Stimulated activated CD8-positive, alpha-beta memory T cell treated with anti-CD3 and anti-CD28 coated beads, Interleukin-4, amount 100 ng/mL, for 24 hours (primary cell): Measurements from ENCODE around the gene GM2A.
"Not testable (repeated sequence)": the region's sequence is repeated elsewhere in the genome, so short reads cannot be mapped to it uniquely, and the experiment has no call there.

Experiments used
- DNase-seq: peaks from one replicate; pipeline ENCODE4 v3.0.0-alpha.2; 2020; ENCODE audit warnings: low read depth

The GM2A gene

DNA sequence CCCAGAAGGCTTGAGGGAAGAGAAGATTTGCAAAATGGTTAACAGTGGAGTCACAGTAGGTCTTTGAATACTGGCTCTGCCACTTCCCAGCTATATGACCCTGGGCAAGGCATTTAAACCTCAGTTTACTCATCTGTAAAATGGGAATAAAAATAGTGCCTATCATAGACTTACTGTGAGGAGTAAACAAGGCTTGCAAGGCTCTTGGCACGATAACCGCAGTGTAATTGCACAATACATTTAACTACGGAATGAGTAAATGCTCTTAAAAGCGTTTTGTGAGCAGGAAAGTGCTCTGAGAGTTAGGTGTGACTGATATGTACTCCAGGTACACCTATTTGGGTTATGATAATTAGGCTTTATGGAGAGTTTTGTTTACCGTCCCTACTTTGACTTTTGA, 42.2 kb downstream of the GM2A start:
- no peak for DNase-seq

DNA sequence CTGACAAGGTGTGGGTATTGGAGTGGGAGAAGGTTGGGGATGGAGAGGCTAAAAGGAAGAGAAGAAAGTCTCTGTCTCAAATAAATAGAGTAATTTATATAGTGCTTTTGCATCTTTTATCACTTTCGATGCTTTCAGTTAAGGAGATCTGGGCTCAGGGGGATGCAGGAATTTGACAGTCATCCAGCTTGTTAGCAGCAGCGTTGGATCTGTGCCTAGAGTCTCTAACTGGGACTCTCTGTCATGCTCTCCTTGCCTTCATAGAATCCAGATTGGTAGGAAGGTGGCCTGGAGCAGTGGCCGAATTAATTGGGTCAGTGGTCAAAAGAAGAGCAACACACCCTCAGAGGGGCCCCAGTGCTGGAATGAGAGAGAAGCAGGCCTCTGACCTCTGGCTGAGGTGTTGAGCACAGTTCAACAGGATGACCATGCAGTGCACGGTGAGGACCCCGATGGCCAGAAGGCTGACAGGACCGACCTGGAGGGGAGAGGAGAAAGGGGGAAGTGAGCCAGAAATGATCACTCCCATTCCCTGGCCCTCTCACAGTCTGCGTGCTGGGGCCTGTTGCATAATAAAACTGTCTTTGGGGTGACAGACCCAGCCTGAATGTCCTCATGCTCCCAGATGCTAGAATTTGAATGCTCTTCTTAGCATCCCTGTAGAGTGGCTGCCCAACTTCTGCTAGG, 42.9 kb downstream of the GM2A start:
- no peak for DNase-seq

DNA sequence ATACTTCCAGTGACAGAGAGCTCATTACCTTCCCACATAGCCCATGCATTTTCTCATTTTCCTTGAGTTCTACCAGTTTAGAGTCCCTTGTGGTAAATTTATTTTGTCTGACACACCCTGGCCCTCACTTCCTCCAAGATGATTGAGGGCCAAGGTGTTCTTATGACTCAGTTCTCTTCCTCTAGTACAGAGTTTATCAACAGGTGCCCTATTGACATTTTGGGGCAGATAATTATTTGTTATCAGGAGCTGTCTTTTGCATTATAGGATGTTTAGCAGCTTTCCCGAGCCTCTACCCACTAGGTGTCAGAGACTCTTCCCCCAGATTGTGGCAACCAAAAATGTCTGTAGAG, 43.5 kb downstream of the GM2A start:
- DNase-seq, result no peak

DNA sequence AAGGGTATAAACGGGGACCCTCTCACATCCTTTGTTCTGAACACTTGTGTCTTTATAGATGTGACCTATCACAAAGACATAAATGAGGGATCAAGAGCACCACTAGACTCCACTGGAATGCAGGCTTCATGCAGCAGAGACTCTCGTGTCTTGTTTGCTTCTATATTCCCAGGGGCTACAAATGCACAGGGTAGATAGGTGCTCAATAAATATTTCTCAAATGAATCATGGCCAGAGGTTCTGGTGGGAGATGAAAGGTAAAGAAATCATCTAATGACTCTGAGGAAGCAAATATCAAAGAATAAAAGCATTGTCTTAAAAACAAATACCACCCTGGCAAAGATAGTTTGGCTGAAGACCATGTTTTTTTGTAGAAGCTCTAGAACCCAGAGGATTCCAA, 44.0 kb downstream of the GM2A start:
- no peak for DNase-seq

DNA sequence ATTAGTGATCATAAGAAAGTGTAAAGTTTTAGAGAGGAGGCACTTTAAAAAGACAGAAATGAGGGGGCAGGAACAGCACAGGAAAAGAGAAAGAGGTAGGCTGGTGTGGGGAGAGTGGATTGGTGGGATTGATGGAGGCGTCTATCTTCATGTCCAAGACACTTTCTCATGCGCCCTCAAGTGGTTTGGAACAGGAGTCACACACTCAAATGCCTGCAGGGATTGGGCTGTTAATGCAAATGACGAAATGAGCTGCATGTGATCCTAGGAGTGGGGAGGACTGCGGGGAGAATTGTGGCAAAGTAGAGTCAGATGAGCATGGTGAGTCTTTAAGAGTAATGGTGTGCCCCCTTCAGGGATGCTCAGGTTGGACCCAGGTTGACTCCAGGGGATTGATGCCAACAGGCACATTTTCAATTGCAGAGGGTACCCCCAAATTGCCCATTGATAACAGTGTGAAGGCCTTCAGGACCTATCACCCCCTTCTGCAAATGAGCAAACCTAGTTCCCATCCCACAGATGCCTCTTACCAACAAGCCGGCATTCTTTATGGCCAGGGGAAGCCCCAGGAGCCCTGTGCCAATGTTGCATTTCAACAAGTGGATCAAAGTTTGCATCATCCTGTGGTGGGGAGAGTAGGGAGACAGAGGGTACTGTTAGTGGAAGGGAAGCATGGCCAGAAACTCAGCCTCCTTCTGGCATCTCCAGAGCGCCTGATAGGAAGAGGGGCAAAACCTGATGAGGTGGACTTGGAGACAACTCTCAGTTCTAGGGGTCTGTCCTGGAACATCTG, 45.3 kb downstream of the GM2A start:
- DNase-seq, result no peak

- DNase-seq, result no peak
Observed at GRCh38 chr5:151303666-151304065, 50.7 kb downstream of the GM2A start, which contains the start of gene SLC36A3. Gene SLC36A3 (minus strand): TSS chr5:151303766. CDS start chr5:151303354, 412 bp downstream.

DNA sequence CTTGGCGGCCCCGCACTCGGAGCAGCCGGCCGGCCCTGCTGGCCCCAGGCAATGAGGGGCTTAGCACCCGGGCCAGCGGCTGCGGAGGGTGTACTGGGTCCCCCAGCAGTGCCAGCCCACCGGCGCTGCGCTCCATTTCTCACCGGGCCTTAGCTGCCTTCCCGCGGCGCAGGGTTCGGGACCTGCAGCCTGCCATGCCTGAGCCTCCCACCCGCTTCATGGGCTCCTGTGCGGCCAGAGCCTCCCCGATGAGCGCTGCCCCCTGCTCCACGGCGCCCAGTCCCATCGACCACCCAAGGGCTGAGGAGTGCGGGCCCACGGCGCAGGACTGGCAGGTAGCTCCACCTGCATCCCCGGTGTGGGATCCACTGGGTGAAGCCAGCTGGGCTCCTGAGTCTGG, 56.3 kb downstream of the GM2A start:
- not testable (repeated sequence) for DNase-seq

- DNase-seq, result not testable (repeated sequence)
Observed at GRCh38 chr5:151309821-151310220, 56.8 kb downstream of the GM2A start.

DNA sequence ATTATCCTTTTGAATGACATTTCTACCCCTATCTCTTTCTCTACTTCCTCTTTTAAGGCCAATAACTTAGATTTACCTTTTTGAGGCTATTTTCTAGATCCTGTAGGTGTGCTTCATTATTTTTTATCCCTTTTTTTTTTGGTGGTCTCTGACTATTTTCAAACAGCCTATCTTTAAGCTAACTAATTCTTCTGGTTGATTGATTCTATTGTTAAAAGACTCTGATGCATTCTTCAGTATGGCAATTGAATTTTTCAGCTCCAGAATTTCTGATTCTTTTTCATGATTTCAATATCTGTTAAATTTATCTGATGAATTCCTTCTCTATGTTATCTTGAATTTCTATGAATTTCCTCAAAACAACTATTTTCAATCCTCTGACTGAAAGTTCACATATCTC, 57.9 kb downstream of the GM2A start:
- no peak for DNase-seq

DNA sequence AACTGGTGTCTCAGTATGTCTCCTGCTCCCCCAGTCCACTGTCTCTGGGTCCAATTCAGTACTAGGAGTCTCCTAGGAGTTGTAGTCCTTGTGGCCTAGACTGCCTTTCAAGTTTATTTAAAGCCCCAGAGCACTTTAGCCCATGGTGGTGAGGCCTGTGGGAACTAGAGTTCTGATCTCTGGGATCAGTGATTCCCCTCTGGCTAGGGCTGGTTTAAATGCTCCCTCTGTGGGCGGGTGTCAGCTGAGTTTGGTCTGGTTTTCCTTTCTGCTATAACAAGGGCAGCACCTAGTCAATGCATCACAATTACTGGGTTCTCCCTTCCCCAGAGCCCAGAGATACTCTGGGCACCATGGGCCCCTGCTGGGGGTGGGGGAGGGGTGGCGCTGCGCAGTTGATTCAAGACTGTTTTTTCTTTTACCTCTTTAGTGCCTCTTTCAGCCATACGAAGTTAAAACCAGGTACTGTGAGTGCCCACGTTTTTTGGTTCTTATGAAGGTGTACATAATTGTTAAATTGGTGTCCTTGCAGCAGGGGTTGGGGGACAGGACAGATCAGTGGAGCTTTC, 59.9 kb downstream of the GM2A start:
- no peak for DNase-seq

DNA sequence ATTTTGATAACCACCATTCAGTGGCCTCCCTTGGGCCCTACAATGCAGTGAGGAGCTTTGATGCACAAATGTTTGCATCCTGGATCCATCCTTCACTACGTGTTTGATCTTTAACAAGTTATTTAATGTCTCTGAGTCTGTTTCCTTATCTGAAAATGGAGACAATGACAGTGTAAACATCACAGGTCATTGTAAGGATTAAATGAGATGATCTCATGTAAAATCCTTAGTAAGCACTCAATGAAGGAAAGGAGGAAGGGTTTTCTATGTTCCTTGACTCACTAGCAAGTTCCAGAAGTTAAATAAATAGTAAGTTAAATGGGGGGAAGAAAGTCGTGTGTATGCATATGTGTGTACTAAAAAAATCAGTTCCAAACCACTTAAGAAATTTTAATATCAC, 60.4 kb downstream of the GM2A start:
- DNase-seq, result no peak

GRCh38 chr5:151315998-151316597, 63.1 kb downstream of the GM2A start:
- DNase-seq, result peak; percentile 16

DNA sequence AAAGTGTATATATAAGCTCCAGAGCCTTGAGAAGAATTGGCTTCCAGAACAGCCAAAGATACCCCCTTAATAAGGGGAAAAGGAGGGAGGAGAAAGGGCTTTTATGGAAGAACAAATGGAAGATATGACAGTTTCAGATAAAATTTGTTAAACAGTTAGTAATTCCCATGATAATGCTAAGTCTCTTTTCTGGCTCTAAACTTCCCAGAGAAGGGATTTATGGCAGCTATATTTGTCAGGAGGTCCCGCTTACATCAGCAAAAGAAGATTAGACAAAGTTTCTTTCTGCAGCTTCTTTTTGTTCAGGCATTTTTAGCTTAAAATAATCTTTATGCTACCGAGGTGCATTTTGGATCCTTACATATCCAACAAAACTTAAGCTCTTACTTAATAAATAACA, 64.9 kb downstream of the GM2A start:
- DNase-seq, result no peak

GRCh38 chr5:151318850-151319732, 66.1 kb downstream of the GM2A start:
- no peak for DNase-seq
